Measurements from ENCODE around the gene RNPS1.

RNPS1 gene

DNA sequence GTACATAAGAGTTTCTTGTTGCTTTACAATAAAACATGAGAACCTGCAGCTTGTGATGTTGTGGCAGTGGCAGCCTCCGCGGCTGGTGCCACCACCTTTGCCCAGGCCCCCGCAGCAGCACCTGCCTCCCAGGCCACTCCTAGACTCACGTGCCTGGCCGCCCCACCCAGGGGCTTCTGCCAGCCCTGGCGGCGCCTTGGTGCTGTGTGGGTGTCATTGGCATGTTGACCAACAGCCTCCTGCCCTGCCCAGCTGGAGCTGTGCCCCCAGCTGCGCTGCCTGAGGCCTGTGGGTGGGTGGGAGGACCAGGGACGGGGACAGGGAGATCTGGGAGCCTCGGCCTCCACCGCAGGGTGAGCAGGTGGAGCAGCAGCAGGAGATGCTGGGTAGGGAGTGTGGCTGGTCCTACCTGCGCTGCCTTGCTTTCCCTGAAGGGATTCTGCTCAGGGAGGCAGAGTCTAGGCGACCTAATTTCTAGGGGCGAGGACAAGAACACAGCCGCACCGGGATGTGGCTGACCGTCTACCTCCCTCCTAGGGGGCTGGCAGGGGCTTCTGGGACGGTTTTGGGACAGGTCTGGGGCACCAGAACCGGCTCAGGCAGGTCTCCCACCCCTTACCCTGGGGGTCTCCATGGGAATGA, 32.1 kb downstream of the RNPS1 start:
- DNase-seq (ENCODE audit: low read depth) = no peak

DNA sequence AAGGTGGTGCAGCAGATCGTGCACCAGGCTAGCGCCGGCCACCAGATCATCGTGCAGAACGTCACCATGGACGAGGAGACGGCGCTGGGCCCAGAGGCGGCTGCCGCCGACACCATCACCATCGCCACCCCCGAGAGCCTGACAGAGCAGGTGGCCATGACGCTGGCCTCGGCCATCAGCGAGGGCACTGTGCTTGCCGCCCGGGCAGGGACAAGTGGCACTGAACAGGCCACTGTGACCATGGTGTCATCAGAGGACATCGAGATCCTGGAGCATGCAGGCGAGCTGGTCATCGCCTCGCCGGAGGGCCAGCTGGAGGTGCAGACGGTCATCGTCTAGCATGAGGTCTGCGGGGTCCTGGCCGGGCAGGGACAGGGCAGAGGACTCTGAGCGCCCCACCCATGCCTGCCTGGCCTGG, 32.7 kb downstream of the RNPS1 start:
- no peak for DNase-seq (ENCODE audit: low read depth)

DNA sequence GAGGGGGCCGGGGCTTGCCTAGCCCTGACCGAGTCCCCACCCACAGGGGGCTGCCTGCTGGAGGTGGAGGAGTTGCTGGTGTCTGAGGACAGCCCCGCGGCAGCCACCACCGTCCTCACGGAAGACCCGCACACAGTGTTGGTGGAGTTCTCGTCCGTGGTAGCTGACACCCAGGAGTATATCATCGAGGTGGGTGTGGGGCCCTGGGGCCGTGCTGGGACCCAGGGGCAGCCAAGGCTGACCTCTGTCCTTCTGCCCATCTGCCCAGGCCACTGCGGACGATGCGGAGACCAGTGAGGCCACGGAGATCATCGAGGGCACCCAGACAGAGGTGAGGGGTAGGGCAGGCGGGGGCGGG, 33.1 kb downstream of the RNPS1 start:
- no peak for DNase-seq (ENCODE audit: low read depth)

DNA sequence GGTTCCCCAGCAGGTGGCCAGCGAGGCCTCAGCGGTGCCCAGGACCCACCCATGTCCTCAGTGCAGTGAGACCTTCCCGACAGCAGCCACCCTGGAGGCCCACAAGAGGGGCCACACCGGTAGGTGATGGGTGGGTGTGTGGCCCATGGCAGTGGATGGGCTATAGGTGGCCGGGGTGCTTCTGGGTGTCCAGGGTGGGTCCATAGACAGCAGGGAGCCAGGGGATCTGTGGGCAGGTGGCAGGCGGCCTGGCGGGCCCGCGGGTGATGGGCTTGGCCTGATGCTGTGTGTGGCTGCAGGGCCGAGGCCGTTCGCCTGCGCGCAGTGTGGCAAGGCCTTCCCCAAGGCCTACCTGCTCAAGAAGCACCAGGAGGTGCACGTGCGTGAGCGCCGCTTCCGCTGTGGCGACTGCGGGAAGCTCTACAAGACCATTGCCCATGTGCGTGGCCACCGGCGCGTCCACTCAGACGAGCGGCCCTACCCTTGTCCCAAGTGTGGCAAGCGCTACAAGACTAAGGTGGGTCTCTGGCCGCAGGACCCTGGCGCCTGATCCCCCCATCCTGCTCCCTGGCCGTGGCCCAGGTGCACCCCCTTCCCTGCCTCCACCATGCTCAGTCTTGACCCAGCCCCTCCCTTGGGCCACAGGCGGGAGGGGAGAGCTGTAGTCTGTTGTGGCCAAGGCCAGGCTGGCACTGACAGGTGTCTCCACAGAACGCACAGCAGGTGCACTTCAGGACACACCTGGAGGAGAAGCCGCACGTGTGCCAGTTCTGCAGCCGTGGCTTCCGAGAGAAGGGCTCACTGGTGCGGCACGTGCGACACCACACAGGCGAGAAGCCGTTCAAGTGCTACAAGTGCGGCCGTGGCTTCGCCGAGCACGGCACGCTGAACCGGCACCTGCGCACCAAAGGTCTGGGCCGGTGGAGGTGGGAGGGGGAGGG, 33.8 kb downstream of the RNPS1 start:
- no peak for DNase-seq (ENCODE audit: low read depth)

DNA sequence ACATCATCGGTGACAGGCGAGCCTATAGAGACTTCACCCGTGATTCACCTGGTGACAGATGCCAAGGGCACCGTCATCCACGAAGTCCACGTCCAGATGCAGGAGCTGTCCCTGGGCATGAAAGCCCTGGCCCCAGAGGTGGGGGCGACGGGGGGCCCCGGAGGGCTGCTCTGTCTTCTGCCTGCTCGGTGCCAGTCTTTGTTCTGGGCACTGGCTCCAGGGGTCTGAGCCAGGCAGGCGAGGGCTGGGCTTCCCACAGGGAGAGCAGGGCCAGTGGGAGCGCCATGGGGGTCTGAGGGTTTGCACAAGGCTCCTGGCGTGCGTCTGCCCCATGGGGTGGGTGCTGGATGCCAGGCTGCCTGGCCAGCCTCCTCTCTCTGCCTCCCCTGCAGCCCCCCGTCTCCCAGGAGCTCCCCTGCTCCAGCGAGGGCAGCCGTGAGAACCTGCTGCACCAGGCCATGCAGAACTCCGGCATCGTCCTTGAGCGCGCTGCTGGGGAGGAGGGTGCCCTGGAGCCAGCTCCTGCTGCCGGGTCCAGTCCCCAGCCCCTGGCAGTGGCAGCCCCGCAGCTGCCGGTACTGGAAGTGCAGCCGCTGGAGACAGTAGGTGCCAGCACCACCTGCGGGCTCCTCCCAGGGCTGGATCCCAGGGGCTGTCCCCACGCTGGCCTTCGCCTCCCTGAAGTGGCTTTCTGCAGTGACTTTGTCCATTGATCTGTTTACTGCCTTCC, 34.7 kb downstream of the RNPS1 start:
- DNase-seq (ENCODE audit: low read depth) = no peak

GRCh38 chr16:2232094-2232990, 35.6 kb downstream of the RNPS1 start:
- DNase-seq (ENCODE audit: low read depth) = no peak

GRCh38 chr16:2231016-2231931, 36.7 kb downstream of the RNPS1 start:
- no peak for DNase-seq (ENCODE audit: low read depth)

GRCh38 chr16:2230376-2230775, 37.5 kb downstream of the RNPS1 start:
- no peak for DNase-seq (ENCODE audit: low read depth)

DNA sequence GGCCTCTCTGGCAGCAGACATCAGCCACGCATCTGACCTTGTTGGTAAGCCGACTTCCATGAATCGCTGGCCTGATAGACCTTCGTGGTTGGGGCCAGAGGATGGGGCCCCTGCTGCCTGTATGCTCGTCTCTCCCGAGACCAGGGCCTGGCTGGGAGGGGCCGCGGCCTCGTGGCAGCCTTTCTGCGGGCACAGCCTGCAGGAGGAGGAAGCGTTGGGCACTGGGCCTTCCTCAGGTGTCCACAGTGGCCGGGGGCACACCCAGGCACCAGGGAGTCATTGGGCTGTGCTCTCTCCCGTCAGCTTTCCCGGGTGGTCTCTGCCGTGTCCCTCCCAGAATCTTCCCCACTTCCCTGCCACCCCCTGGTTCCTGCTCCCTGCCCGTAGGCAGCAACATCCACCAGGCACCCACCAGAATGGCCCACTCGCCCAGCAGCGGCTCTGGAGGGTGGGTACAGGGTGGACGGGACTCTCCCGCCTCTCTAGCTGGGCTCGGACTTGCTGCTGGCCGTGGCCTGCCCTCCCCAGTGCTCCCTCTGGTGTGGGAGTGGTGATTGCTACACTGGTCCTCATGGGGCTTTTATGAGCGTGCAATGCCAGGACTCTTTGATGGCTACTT, 38.2 kb downstream of the RNPS1 start:
- DNase-seq (ENCODE audit: low read depth) = no peak

DNA sequence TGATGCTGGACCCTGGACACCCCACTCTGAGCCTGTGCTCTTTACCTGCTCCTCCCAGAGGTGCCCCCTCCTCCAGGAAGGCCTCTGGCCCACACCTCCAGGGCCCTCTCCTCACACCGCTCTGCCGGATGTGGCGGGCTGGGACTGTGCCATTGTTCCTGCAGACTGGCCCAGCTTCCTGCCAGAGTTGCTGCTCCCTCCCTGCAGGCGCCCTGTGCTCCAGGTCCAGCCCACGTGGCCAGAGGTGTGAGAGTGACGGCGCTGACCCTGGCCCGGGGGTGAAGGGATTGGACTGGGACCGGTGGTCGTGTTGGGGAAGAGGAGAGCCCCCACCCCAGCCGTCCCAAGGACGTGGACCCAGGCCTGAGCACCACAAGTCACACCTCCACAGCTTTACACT, 38.8 kb downstream of the RNPS1 start:
- no peak for DNase-seq (ENCODE audit: low read depth)

DNA sequence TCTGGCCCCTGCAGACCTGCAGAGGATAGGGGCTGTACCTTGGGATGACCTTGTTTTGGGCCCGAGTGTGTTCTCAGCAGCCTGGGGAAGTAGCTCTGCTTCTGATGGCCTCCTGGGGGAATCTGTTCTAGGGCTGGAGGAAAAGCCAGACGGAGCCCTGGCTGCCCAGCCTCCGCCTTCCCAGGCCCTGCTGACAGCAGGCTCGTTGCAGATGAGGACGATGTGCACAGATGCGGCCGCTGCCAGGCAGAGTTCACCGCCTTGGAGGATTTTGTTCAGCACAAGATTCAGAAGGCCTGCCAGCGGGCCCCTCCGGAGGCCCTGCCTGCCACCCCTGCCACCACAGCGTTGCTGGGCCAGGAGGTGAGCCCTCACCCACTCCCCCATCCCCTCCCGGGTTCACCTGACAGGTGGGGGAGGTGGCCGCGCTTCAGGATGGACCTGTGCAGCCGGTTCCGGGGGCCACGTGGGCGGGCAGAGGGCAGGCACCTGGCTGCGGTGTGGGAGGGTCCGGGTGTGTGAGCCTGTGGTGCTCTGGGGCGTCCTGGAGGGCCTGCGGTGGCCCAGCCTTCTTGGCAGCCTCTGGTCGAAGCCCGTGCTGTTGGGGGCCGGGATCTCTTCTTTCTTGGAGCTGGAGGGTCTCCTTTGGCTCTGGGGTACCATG, 39.6 kb downstream of the RNPS1 start:
- no peak for DNase-seq (ENCODE audit: low read depth)

DNA sequence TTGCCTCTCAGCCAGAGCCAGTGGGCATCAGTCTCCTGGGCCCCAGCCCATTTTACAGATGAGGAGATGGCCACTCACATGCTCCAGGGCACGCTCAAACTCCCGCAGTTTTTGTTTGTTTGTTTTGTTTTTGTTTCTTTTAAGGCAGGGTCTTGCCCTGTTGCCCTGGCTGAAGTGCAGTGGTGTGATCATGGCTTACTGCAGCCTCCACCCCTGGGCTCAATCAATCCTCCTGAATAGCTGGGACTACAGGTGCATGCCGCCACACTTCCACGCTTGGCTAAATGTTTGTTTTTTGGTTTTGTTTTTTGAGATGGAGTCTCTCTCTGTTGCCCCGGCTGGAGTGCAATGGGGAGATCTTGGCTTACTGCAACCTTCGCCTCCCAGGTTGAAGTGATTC, 41.0 kb downstream of the RNPS1 start:
- no peak for DNase-seq (ENCODE audit: low read depth)

- no peak for DNase-seq (ENCODE audit: low read depth)
Measured at GRCh38 chr16:2226245-2226793, 41.6 kb downstream of the RNPS1 start.

DNA sequence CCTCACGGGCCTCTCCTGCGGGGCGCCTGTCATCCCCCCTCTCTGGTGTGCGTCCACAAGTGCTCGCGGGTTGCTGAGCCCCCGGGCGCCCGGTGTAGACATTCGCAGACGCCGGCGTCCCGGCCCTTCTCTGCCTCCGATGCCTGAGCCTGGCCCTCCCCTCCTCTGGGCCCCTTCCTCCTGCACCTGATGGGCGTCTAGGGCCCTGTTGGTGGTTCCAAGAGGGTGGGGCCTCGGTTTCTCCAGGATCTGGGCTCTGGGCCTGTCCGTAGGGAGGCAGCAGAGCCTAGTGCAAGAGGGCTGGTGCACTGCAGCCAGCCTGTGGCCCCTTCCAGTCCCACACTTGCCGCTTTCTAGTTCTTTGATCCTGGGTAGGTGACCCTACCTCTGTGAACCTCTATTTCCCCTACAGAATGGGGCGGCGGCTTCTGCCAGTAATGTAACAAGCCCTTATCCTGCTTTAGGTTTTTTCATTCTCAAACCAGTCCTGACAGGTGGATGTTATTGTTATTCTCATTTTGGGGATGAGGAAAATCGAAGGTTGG, 43.9 kb downstream of the RNPS1 start:
- DNase-seq (ENCODE audit: low read depth) = no peak

DNA sequence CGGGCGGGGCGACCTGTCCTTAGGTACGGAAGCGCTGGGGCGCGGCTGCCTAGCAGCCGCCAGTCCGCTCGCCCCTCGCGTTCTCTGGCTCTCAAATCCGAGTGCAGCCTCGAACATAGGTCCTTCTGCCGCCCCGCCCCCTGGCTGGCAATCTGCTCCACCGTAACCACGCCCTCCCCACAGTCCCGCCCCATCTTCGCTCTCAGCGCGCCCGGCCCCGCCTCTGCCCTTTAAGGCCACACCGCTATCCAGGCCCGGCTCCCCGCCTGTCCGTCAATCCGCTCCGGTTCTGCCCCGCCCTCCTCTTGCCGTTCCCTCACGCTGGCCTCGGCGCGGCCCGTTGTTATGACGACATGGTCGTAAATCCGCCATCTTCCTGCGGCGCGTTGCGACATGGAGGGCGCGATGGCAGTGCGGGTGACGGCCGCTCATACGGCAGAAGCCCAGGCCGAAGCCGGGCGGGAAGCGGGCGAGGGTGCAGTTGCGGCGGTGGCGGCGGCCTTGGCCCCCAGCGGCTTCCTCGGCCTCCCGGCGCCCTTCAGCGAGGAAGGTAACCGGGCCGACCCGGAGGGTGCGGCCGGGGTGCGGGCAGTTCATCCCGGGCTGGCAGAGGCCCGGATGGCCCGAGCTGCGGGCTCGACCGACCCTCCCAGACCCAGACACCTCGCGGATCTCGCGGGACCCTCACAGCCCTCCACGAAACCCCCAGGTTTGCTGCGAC, 44.5 kb downstream of the RNPS1 start, which contains the start of gene E4F1:
TSS of gene E4F1 (plus strand) at position 371 of the 721 bp plus-strand sequence. CDS start at position 394, 23 bp downstream.
- DNase-seq (ENCODE audit: low read depth) = peak; percentile 100

- no peak for DNase-seq (ENCODE audit: low read depth)
Measured at GRCh38 chr16:2216330-2216729, 51.6 kb downstream of the RNPS1 start.

DNA sequence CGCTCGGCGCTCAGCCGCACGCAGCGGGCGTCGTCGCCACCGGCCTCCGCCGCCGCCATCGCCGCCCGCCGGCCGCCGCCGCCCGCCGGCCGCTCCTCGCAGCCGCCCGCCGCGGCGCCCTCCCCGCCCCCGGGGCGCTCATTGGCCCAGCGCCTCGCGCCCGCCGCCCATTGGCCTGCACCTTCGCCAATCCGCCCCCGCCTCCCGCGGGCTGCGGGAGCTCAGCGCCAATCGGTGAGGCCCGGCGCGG, 53.3 kb downstream of the RNPS1 start, which contains the start of gene PGP:
TSS of gene PGP (minus strand) at position 122 of the 250 bp plus-strand sequence. CDS start at position 59, 63 bp downstream.
- DNase-seq (ENCODE audit: low read depth) = no peak
